Testis (tissue), 2 donors: ENCODE results near the gene DMPK.

Experiments
- CTCF ChIP-seq, 3 experiments: fragments of 450-650 bp in 2 of 3; fragments of 200-600 bp in 1 of 3; sonication (generic) in 1 of 3; IDR thresholded peaks; one replicate each; pipeline ENCODE4 v1.5.1; 2016 to 2019; ENCODE audit warnings: antibody characterized with exemption in 3 of 3, mild to moderate bottlenecking in 2 of 3, moderate library complexity in 1 of 3
- POLR2A ChIP-seq: fragments of 450-650 bp; IDR thresholded peaks from one replicate; pipeline ENCODE4 v1.6.1; 2017; ENCODE audit warnings: antibody characterized with exemption, mild to moderate bottlenecking, moderate library complexity

GRCh38 chr19:45815481-45816216 lies 33.4 kb upstream of the DMPK start:
- TF ChIP-seq CTCF (IDR thresholded peaks at IDR 0.05), result no peak
- no peak for TF ChIP-seq POLR2A
